BJ (cell line): ENCODE results near the gene SCUBE2. TPM values are rescaled to one million over a fixed set of nuclear protein-coding genes. Genes with fewer than 3 reads are reported as not detected.

ENCODE experiments used
- CTCF ChIA-PET: fragments of 350-600 bp; formaldehyde crosslinking; extraction: SDS; loops from one replicate; lab custom pipeline; 2021; ENCODE audit warnings: antibody characterized with exemption, inconsistent platforms; lab: Yijun Ruan, JAX
- POLR2A ChIA-PET: fragments of 300-600 bp; sonication (Branson Sonifier 250); formaldehyde crosslinking; extraction: SDS; loops from one replicate; lab custom pipeline; 2021; ENCODE audit warnings: antibody characterized with exemption; lab: Charles Lee
- DNase-seq: peaks from one replicate; pipeline ENCODE4 v3.0.0-alpha.2; 2011; ENCODE audit warnings: low read depth
- H3K27me3 ChIP-seq: 2 replicates; pipeline ENCODE4 v1.6.0; 2011; ENCODE audit warnings: low read length; ENCODE audit not compliant: control insufficient read depth, insufficient read depth
- H3K36me3 ChIP-seq: 2 replicates; pipeline ENCODE4 v1.5.1; 2011; ENCODE audit warnings: low read length; ENCODE audit not compliant: control insufficient read depth, insufficient read depth
- H3K4me3 ChIP-seq: 2 replicates; pipeline ENCODE4 v1.5.1; 2011; ENCODE audit warnings: low read depth, mild to moderate bottlenecking, control low read depth, low read length
- CTCF ChIP-seq: IDR thresholded peaks from 2 replicates; pipeline ENCODE4 v1.5.1; 2011; ENCODE audit warnings: low read depth, mild to moderate bottlenecking, control low read depth, inconsistent platforms, low read length, moderate library complexity; ENCODE audit not compliant: insufficient read depth
- polyA plus RNA-seq: library from polyadenylated mRNA; depleted of rRNA; stranded (reverse); fragments of >200 nt; gene quantifications from 2 replicates; pipeline ENCODE4 v1.2.3, GENCODE V29; 2011

Gene SCUBE2
- polyA plus RNA-seq, 1 experiment, result 1.4 TPM

- no peak for DNase-seq
- TF ChIP-seq CTCF, result no peak
- Histone ChIP-seq H3K4me3 (no peak overlapping the region), H3K27me3 (no peaks in the 10 kb centered on the region), H3K36me3 (no peaks in the 10 kb centered on the region)
- CTCF ChIA-PET, result interaction anchor here (1.0 to 4.5 kb wide), 3 partner anchors 10 to 23 kb away, joined by 3 to 15 read pairs (median 8); no protein-coding TSS in a partner anchor
- POLR2A ChIA-PET, result no interaction called here
Measured at GRCh38 chr11:9037963-9038362, 53.4 kb downstream of the SCUBE2 start.

- H3K4me3 ChIP-seq, result no peak overlapping the region
- no peak for TF ChIP-seq CTCF
- DNase-seq, result no peak
- POLR2A ChIA-PET, result interaction anchor here (0.8 kb wide), 1 partner anchor 318 kb away, joined by 4 read pairs; no protein-coding TSS in a partner anchor
- H3K27me3 ChIP-seq, result no peaks in the 10 kb centered on the region
- CTCF ChIA-PET, result interaction anchor here (1.0 to 4.5 kb wide), 3 partner anchors 10 to 22 kb away, joined by 3 to 15 read pairs (median 8); no protein-coding TSS in a partner anchor
- H3K36me3 ChIP-seq, result no peaks in the 10 kb centered on the region
Measured at GRCh38 chr11:9037046-9037780, 54.2 kb downstream of the SCUBE2 start.

- no peak for DNase-seq
- CTCF ChIA-PET, result interaction anchor here (0.5 kb wide), 1 partner anchor 81 kb away, joined by 3 read pairs; no protein-coding TSS in a partner anchor
- TF ChIP-seq CTCF, result no peak
- Histone ChIP-seq H3K4me3 (no peak overlapping the region), H3K36me3 (no peaks in the 10 kb centered on the region), H3K27me3 (no peaks in the 10 kb centered on the region)
- POLR2A ChIA-PET, result no interaction called here
Measured at GRCh38 chr11:9030601-9031000, 60.8 kb downstream of the SCUBE2 start.

GRCh38 chr11:9029422-9029821 is 62.0 kb downstream of the SCUBE2 start:
- CTCF ChIA-PET, result interaction anchor here (6.5 kb wide), 1 partner anchor 14 kb away, joined by 58 read pairs; no protein-coding TSS in a partner anchor
- POLR2A ChIA-PET, result no interaction called here

More at GRCh38 chr11:9029422-9029821, 62.0 kb downstream of the SCUBE2 start:
- TF ChIP-seq CTCF, result no peak
- Histone ChIP-seq H3K4me3 (no peak overlapping the region), H3K27me3 (no peaks in the 10 kb centered on the region), H3K36me3 (no peaks in the 10 kb centered on the region)
- DNase-seq, result no peak
